ENCODE measurements around the gene ANKRD12.

GRCh38 chr18:9136315-9137155, at the start of gene ANKRD12:
- peak in 2 of 6 experiments; percentile 1 to 8 for TF ChIP-seq CTCF (IDR thresholded peaks at IDR 0.05)
- TF ChIP-seq POLR2A (IDR thresholded peaks at IDR 0.05), result peak in 3 of 4 donors; percentile 49 to 89 (median 81)

All from esophagus squamous epithelium (tissue), 4 donors.